KMS-11 (cell line): ENCODE measurements around the gene GSTM3.
"Not testable (repeated sequence)": the region's sequence is repeated elsewhere in the genome, so short reads cannot be mapped to it uniquely, and the experiment has no call there.

Experiments used
- H2AFZ ChIP-seq: fragments of 200-600 bp; sonication (generic); 2 replicates; pipeline ENCODE4 v1.6.1; 2016; ENCODE audit warnings: antibody characterized with exemption, mixed run types, low read depth
- H3K27ac ChIP-seq: fragments of 200-600 bp; sonication (generic); 2 replicates; pipeline ENCODE4 v1.6.1; 2016; ENCODE audit warnings: mild to moderate bottlenecking, mixed run types
- H3K27me3 ChIP-seq: fragments of 200-600 bp; sonication (generic); 2 replicates; pipeline ENCODE4 v1.6.1; 2017; ENCODE audit warnings: mild to moderate bottlenecking, low read depth, mixed run types, moderate library complexity; ENCODE audit not compliant: insufficient read depth
- H3K36me3 ChIP-seq: fragments of 200-600 bp; sonication (generic); 2 replicates; pipeline ENCODE4 v1.6.1; 2017; ENCODE audit warnings: mild to moderate bottlenecking, mixed run types; ENCODE audit not compliant: insufficient read depth
- H3K4me1 ChIP-seq: fragments of 200-600 bp; sonication (generic); 2 replicates; pipeline ENCODE4 v1.6.1; 2016; ENCODE audit warnings: mild to moderate bottlenecking, low read depth, mixed run types; ENCODE audit not compliant: poor library complexity, severe bottlenecking
- H3K4me2 ChIP-seq: fragments of 200-600 bp; sonication (generic); 2 replicates; pipeline ENCODE4 v1.7.0; 2016; ENCODE audit warnings: mild to moderate bottlenecking, mixed run types
- H3K4me3 ChIP-seq: fragments of 200-600 bp; sonication (generic); IDR thresholded peaks from 2 replicates; pipeline ENCODE4 v1.6.1; 2017; ENCODE audit warnings: low read depth, low read length, mixed read lengths; ENCODE audit not compliant: insufficient read depth
- H3K79me2 ChIP-seq: fragments of 200-600 bp; sonication (generic); 2 replicates; pipeline ENCODE4 v1.6.1; 2016; ENCODE audit warnings: low read depth, mixed run types; ENCODE audit not compliant: insufficient read depth
- H3K9ac ChIP-seq: fragments of 200-600 bp; sonication (generic); 2 replicates; pipeline ENCODE4 v1.6.1; 2016; ENCODE audit warnings: mild to moderate bottlenecking, mixed run types
- H4K20me1 ChIP-seq: fragments of 200-600 bp; sonication (generic); 2 replicates; pipeline ENCODE4 v1.6.1; 2016; ENCODE audit warnings: mild to moderate bottlenecking, mixed run types; ENCODE audit not compliant: insufficient read depth
- CTCF ChIP-seq: fragments of 200-600 bp; sonication (generic); conservative IDR thresholded peaks from 2 replicates; pipeline ENCODE4 v1.6.1; 2017; ENCODE audit warnings: low read depth, mild to moderate bottlenecking, antibody characterized with exemption, low read length, moderate library complexity, mixed read lengths

Gene GSTM3

GRCh38 chr1:109750241-109750882 is 9.5 kb upstream of the GSTM3 start:
- no peak for TF ChIP-seq CTCF
- H3K9ac ChIP-seq: no peak overlapping the region

GRCh38 chr1:109749221-109749620 is 8.4 kb upstream of the GSTM3 start:
- Histone ChIP-seq H3K27me3 (no peaks in the 10 kb centered on the region), H4K20me1 (no peaks in the 10 kb centered on the region), H3K27ac (no peak overlapping the region), H3K9ac (no peak overlapping the region), H3K4me1 (no peaks in the 10 kb centered on the region), H3K36me3 (no peaks in the 10 kb centered on the region), H3K4me3 (no peak overlapping the region), H3K79me2 (no peaks in the 10 kb centered on the region), H3K4me2 (no peak overlapping the region), H2AFZ (no peak overlapping the region)
- TF ChIP-seq CTCF: no peak

More at GRCh38 chr1:109750241-109750882, 9.5 kb upstream of the GSTM3 start:
- Histone ChIP-seq H3K4me3 (no peak overlapping the region), H3K4me1 (no peaks in the 10 kb centered on the region), H2AFZ (no peak overlapping the region), H3K4me2 (no peak overlapping the region), H3K36me3 (no peaks in the 10 kb centered on the region), H3K79me2 (no peaks in the 10 kb centered on the region), H4K20me1 (no peaks in the 10 kb centered on the region), H3K27ac (no peak overlapping the region), H3K27me3 (no peaks in the 10 kb centered on the region)

GRCh38 chr1:109748311-109748710 is 7.5 kb upstream of the GSTM3 start:
- not testable (repeated sequence) for H2AFZ ChIP-seq, H3K4me2 ChIP-seq, H3K79me2 ChIP-seq, H3K9ac ChIP-seq, H3K27me3 ChIP-seq, H3K36me3 ChIP-seq, H3K4me3 ChIP-seq, H4K20me1 ChIP-seq, H3K4me1 ChIP-seq, H3K27ac ChIP-seq

- H3K4me2 ChIP-seq: peak overlapping the region; percentile 41
- no peak for TF ChIP-seq CTCF
- no peaks in the 10 kb centered on the region for H3K79me2 ChIP-seq
- H3K9ac ChIP-seq: peak overlapping the region; percentile 49
- H4K20me1 ChIP-seq: no peaks in the 10 kb centered on the region
- no peaks in the 10 kb centered on the region for H3K27me3 ChIP-seq
- H2AFZ ChIP-seq: peak overlapping the region; percentile 97
- no peak overlapping the region for H3K27ac ChIP-seq
- H3K4me3 ChIP-seq: peak overlapping the region; percentile 95
- peaks cover 13% of the 10 kb centered on the region for H3K4me1 ChIP-seq
- no peaks in the 10 kb centered on the region for H3K36me3 ChIP-seq
Observed at GRCh38 chr1:109739738-109740614, 862 bp downstream of the GSTM3 start.
